ENCODE measurements around the gene GRIN2C.

GRIN2C gene

GRCh38 chr17:74850310-74850709 lies 9.4 kb downstream of the GRIN2C start:
- H3K9ac ChIP-seq (ENCODE audit: low read length), result no peak overlapping the region
- H3K36me3 ChIP-seq (ENCODE audit: insufficient read depth, low read length), result no peaks in the 10 kb centered on the region
- no peak for TF ChIP-seq EZH2 (IDR thresholded peaks at IDR 0.05; ENCODE audit: borderline replicate concordance, low read length)
- no peak for TF ChIP-seq CTCF (IDR thresholded peaks at IDR 0.05; ENCODE audit: low read length)
- H4K20me1 ChIP-seq (ENCODE audit: insufficient read depth, low read length), result no peaks in the 10 kb centered on the region
- H2AFZ ChIP-seq (ENCODE audit: low read length), result no peak overlapping the region
- no peaks in the 10 kb centered on the region for H3K9me3 ChIP-seq (ENCODE audit: low read length)
- H3K4me3 ChIP-seq (ENCODE audit: low read depth, low read length, poor library complexity, severe bottlenecking), result no peak overlapping the region
- H3K79me2 ChIP-seq (ENCODE audit: insufficient read depth, low read length), result no peaks in the 10 kb centered on the region
- H3F3A ChIP-seq (ENCODE audit: insufficient read depth, low read length), result no peaks in the 10 kb centered on the region
- no peak overlapping the region for H3K4me2 ChIP-seq (ENCODE audit: low read length)
- 0 out of 2 replicates have a peak, but pooled peaks cover 3% of the 10 kb centered on the region for H3K27me3 ChIP-seq (ENCODE audit: insufficient read depth, low read length)
- H3K4me1 ChIP-seq (ENCODE audit: insufficient read depth, low read length, severe bottlenecking), result no peaks in the 10 kb centered on the region
- no peak overlapping the region for H3K27ac ChIP-seq (ENCODE audit: low read depth, low read length, poor library complexity, severe bottlenecking)
- no peaks in the 10 kb centered on the region for H3K9me2 ChIP-seq (ENCODE audit: low read depth, low read length)

- Histone ChIP-seq H3K9me2 (ENCODE audit: low read depth, low read length) (no peaks in the 10 kb centered on the region), H3K4me3 (ENCODE audit: low read depth, low read length, poor library complexity, severe bottlenecking) (no peak overlapping the region)
Observed at GRCh38 chr17:74848656-74849399, 10.9 kb downstream of the GRIN2C start.

GRCh38 chr17:74846621-74847020 lies 13.1 kb downstream of the GRIN2C start:
- no peaks in the 10 kb centered on the region for H3K9me3 ChIP-seq (ENCODE audit: low read length)
- H3K27me3 ChIP-seq (ENCODE audit: insufficient read depth, low read length), result no peaks in the 10 kb centered on the region
- H3K4me3 ChIP-seq (ENCODE audit: low read depth, low read length, poor library complexity, severe bottlenecking), result no peak overlapping the region
- TF ChIP-seq EZH2 (IDR thresholded peaks at IDR 0.05; ENCODE audit: borderline replicate concordance, low read length), result no peak
- no peak for TF ChIP-seq CTCF (IDR thresholded peaks at IDR 0.05; ENCODE audit: low read length)
- H3K27ac ChIP-seq (ENCODE audit: low read depth, low read length, poor library complexity, severe bottlenecking), result no peak overlapping the region
- no peaks in the 10 kb centered on the region for H3K36me3 ChIP-seq (ENCODE audit: insufficient read depth, low read length)
- H4K20me1 ChIP-seq (ENCODE audit: insufficient read depth, low read length), result no peaks in the 10 kb centered on the region
- H3K9ac ChIP-seq (ENCODE audit: low read length), result no peak overlapping the region
- H3K4me1 ChIP-seq (ENCODE audit: insufficient read depth, low read length, severe bottlenecking), result no peaks in the 10 kb centered on the region
- H3K9me2 ChIP-seq (ENCODE audit: low read depth, low read length), result no peaks in the 10 kb centered on the region
- H2AFZ ChIP-seq (ENCODE audit: low read length), result no peak overlapping the region
- H3F3A ChIP-seq (ENCODE audit: insufficient read depth, low read length), result no peaks in the 10 kb centered on the region
- no peaks in the 10 kb centered on the region for H3K79me2 ChIP-seq (ENCODE audit: insufficient read depth, low read length)
- no peak overlapping the region for H3K4me2 ChIP-seq (ENCODE audit: low read length)

More at GRCh38 chr17:74848656-74849399, 10.9 kb downstream of the GRIN2C start:
- Histone ChIP-seq H3K36me3 (ENCODE audit: insufficient read depth, low read length) (no peaks in the 10 kb centered on the region), H3K9ac (ENCODE audit: low read length) (no peak overlapping the region), H3K27me3 (ENCODE audit: insufficient read depth, low read length) (no peaks in the 10 kb centered on the region), H3K79me2 (ENCODE audit: insufficient read depth, low read length) (no peaks in the 10 kb centered on the region), H3K4me2 (ENCODE audit: low read length) (no peak overlapping the region), H4K20me1 (ENCODE audit: insufficient read depth, low read length) (no peaks in the 10 kb centered on the region), H3K9me3 (ENCODE audit: low read length) (no peaks in the 10 kb centered on the region), H3F3A (ENCODE audit: insufficient read depth, low read length) (no peaks in the 10 kb centered on the region), H3K27ac (ENCODE audit: low read depth, low read length, poor library complexity, severe bottlenecking) (no peak overlapping the region), H3K4me1 (ENCODE audit: insufficient read depth, low read length, severe bottlenecking) (no peaks in the 10 kb centered on the region), H2AFZ (ENCODE audit: low read length) (no peak overlapping the region)
- TF ChIP-seq EZH2 (IDR thresholded peaks at IDR 0.05; ENCODE audit: borderline replicate concordance, low read length), result no peak
- TF ChIP-seq CTCF (IDR thresholded peaks at IDR 0.05; ENCODE audit: low read length), result no peak

All from OCI-LY1 (cell line).